GM18873 (cell line): ENCODE measurements around the gene H3-3A.

Experiments
- ATAC-seq: cut with Tn5 transposase; IDR thresholded peaks from one replicate; pipeline ENCODE4 v1.9.1; 2021; ENCODE audit warnings: mild to moderate bottlenecking, moderate library complexity, moderate number of reproducible peaks; ENCODE audit not compliant: unreplicated experiment, low FRiP score

Gene H3-3A

GRCh38 chr1:226110249-226111097, 48.0 kb downstream of the H3-3A start:
- peak; percentile 56 for ATAC-seq

GRCh38 chr1:226111098-226111882, 48.8 kb downstream of the H3-3A start:
- no peak for ATAC-seq

GRCh38 chr1:226111883-226112261, 49.4 kb downstream of the H3-3A start:
- no peak for ATAC-seq

- no peak for ATAC-seq
Observed at GRCh38 chr1:226112626-226113025, 50.1 kb downstream of the H3-3A start.

GRCh38 chr1:226116673-226117072, 54.2 kb downstream of the H3-3A start:
- no peak for ATAC-seq

GRCh38 chr1:226117330-226117729, 54.8 kb downstream of the H3-3A start:
- ATAC-seq: no peak

- no peak for ATAC-seq
Observed at GRCh38 chr1:226118357-226118756, 55.8 kb downstream of the H3-3A start.

GRCh38 chr1:226119169-226119568, 56.7 kb downstream of the H3-3A start:
- no peak for ATAC-seq

- no peak for ATAC-seq
Observed at GRCh38 chr1:226120398-226120797, 57.9 kb downstream of the H3-3A start.

GRCh38 chr1:226121049-226121586, 58.6 kb downstream of the H3-3A start:
- ATAC-seq: no peak
